GM12878 (cell line): ENCODE data around the gene FAM234B. TPM values are rescaled to one million over a fixed set of nuclear protein-coding genes. Genes with fewer than 3 reads are reported as not detected.

Experiments
- ATAC-seq: fragments of 200-7000 bp; cut with Tn5 transposase; 3 replicates; pipeline ENCODE4 v1.9.1; 2020; ENCODE audit warnings: mild to moderate bottlenecking, moderate library complexity
- BruUV-seq: library from RNA; stranded (reverse); fragments of 400-500 nt; replicated peaks from 2 replicates; lab custom pipeline; 2021; lab: Mats Ljungman, UMichigan
- CTCF ChIA-PET: fragments of 300-600 bp; sonication (Branson Sonifier 250); formaldehyde crosslinking; extraction: SDS; loops from one replicate; lab custom pipeline; 2021; ENCODE audit warnings: inconsistent platforms; lab: Yijun Ruan, JAX
- POLR2A ChIA-PET: fragments of 350-600 bp; formaldehyde crosslinking; extraction: SDS; loops from one replicate; lab custom pipeline; 2021; ENCODE audit warnings: inconsistent platforms; lab: Charles Lee
- RAD21 ChIA-PET: fragments of 300-600 bp; sonication (Branson Sonifier 250); formaldehyde crosslinking; loops from one replicate; lab custom pipeline; 2023; ENCODE audit warnings: antibody characterized with exemption; ENCODE audit not compliant: unreplicated experiment; lab: Charles Lee
- SMC1A ChIA-PET: fragments of 300-600 bp; sonication (Branson Sonifier 250); formaldehyde crosslinking; loops from one replicate; lab custom pipeline; 2023; ENCODE audit not compliant: unreplicated experiment, uncharacterized antibody; lab: Charles Lee
- DNase-seq: peaks from one replicate; pipeline ENCODE4 v3.0.0-alpha.2; 2011; ENCODE audit warnings: low read depth, low spot score
- FAIRE-seq: peaks from 3 replicates; lab custom pipeline; 2011; peaks lifted over from hg19 to GRCh38; lab: Jason Lieb, UNC
- H2AFZ ChIP-seq: 2 replicates; pipeline ENCODE4 v1.6.0; 2011; ENCODE audit warnings: low read depth, low read length, control low read depth; ENCODE audit not compliant: control insufficient read depth
- H3K27ac ChIP-seq: 2 replicates; pipeline ENCODE4 v1.5.1; 2011; ENCODE audit warnings: control low read depth; ENCODE audit not compliant: control insufficient read depth, insufficient read depth
- H3K27me3 ChIP-seq, 2 experiments: replicated peaks in 1 of 2; 2 replicates each; pipeline versions ENCODE4 v1.6.0 to v1.6.1; 2011; ENCODE audit warnings: low read length in 1 of 2; ENCODE audit not compliant: control insufficient read depth in 2 of 2, insufficient read depth in 2 of 2
- H3K36me3 ChIP-seq, 2 experiments: 2 replicates each; pipeline ENCODE4 v1.5.1; 2011; ENCODE audit warnings: low read length in 1 of 2; ENCODE audit not compliant: control insufficient read depth in 2 of 2, insufficient read depth in 2 of 2
- H3K4me1 ChIP-seq: 2 replicates; pipeline ENCODE4 v1.6.1; 2011; ENCODE audit warnings: mild to moderate bottlenecking, low read length, moderate library complexity, mixed read lengths; ENCODE audit not compliant: control insufficient read depth, insufficient read depth
- H3K4me2 ChIP-seq: 2 replicates; pipeline ENCODE4 v1.6.0; 2011; ENCODE audit warnings: control low read depth; ENCODE audit not compliant: control insufficient read depth, insufficient read depth
- H3K4me3 ChIP-seq: fragments of 200-600 bp; sonication (generic); 2 replicates; pipeline ENCODE4 v1.5.1; 2016
- H3K79me2 ChIP-seq: 2 replicates; pipeline ENCODE4 v1.6.0; 2011; ENCODE audit warnings: low read length; ENCODE audit not compliant: control insufficient read depth, insufficient read depth
- H3K9ac ChIP-seq: 2 replicates; pipeline ENCODE4 v1.8.0; 2011; ENCODE audit warnings: low read length, control low read depth, mixed read lengths; ENCODE audit not compliant: control insufficient read depth, insufficient read depth
- H3K9me3 ChIP-seq: replicated peaks from 3 replicates; pipeline ENCODE4 v1.5.1; 2011; ENCODE audit warnings: mild to moderate bottlenecking, low read length; ENCODE audit not compliant: control insufficient read depth, insufficient read depth
- H4K20me1 ChIP-seq: 2 replicates; pipeline ENCODE4 v1.6.0; 2011; ENCODE audit not compliant: control insufficient read depth, insufficient read depth
- CBFB ChIP-seq: IDR thresholded peaks from 2 replicates; pipeline ENCODE4 v1.6.1; 2016; ENCODE audit warnings: antibody characterized with exemption, low read depth
- CHD2 ChIP-seq: IDR thresholded peaks from 2 replicates; pipeline ENCODE4 v1.6.1; 2011; ENCODE audit warnings: low read depth, low read length, improper control_type of control experiment, borderline replicate concordance
- CHD4 ChIP-seq: fragments of 200-600 bp; sonication (generic); IDR thresholded peaks from 2 replicates; pipeline ENCODE4 v1.6.1; 2016; ENCODE audit warnings: mild to moderate bottlenecking
- CREM ChIP-seq: IDR thresholded peaks from 2 replicates; pipeline ENCODE4 v1.6.1; 2014; ENCODE audit warnings: antibody characterized with exemption, low read depth
- ETV6 ChIP-seq, 2 experiments: fragments of 450-650 bp in 1 of 2; IDR thresholded peaks in 1 of 2; conservative IDR thresholded peaks in 1 of 2; 2 replicates each; pipeline ENCODE4 v1.6.1; 2014; ENCODE audit warnings: antibody characterized with exemption in 1 of 2, borderline replicate concordance in 1 of 2, low read depth in 1 of 2, mild to moderate bottlenecking in 1 of 2, moderate library complexity in 1 of 2
- FOXM1 ChIP-seq: IDR thresholded peaks from 2 replicates; pipeline ENCODE4 v1.6.1; 2012; ENCODE audit warnings: low read depth, mild to moderate bottlenecking, inconsistent platforms, low read length, moderate library complexity
- MTA2 ChIP-seq: fragments of 450-650 bp; IDR thresholded peaks from 2 replicates; pipeline ENCODE4 v1.6.1; 2016; ENCODE audit warnings: low read depth, mild to moderate bottlenecking, moderate library complexity
- MYB ChIP-seq: fragments of 150-350 bp; IDR thresholded peaks from 2 replicates; pipeline ENCODE4 v1.6.1; 2014; ENCODE audit warnings: mild to moderate bottlenecking, low read depth, low read length, borderline replicate concordance
- NBN ChIP-seq: fragments of 450-650 bp; IDR thresholded peaks from 2 replicates; pipeline ENCODE4 v1.6.1; 2016
- RELA ChIP-seq: fragments of 450-650 bp; IDR thresholded peaks from 2 replicates; pipeline ENCODE4 v1.8.0; 2014; ENCODE audit warnings: borderline replicate concordance; ENCODE audit not compliant: partially characterized antibody
- STAT1 ChIP-seq: fragments of 450-650 bp; conservative IDR thresholded peaks from 2 replicates; pipeline ENCODE4 v1.6.1; 2014; ENCODE audit warnings: antibody characterized with exemption, mild to moderate bottlenecking
- SUPT20H ChIP-seq: IDR thresholded peaks from 2 replicates; pipeline ENCODE4 v1.6.1; 2011; ENCODE audit warnings: low read depth, mild to moderate bottlenecking, low read length, moderate library complexity, borderline replicate concordance; ENCODE audit not compliant: control insufficient read depth
- TARDBP ChIP-seq: IDR thresholded peaks from 2 replicates; pipeline ENCODE4 v1.6.1; 2016; ENCODE audit warnings: borderline replicate concordance
- ZBTB4 ChIP-seq: fragments of 450-650 bp; formaldehyde crosslinking; IDR thresholded peaks from 2 replicates; pipeline ENCODE4 v1.4.0; 2022; ENCODE audit warnings: mild to moderate bottlenecking, moderate library complexity
- ZNF274 ChIP-seq: IDR thresholded peaks from one replicate; pipeline ENCODE4 v1.8.0; 2011; ENCODE audit not compliant: insufficient read length, insufficient read depth
- ZSCAN29 ChIP-seq: fragments of 450-650 bp; IDR thresholded peaks from 2 replicates; pipeline ENCODE4 v1.6.1; 2017; ENCODE audit warnings: mild to moderate bottlenecking, moderate library complexity
- WGBS: methylation state at CpG from one replicate; pipeline ENCODE4 v1.1.6; 2016; ENCODE audit warnings: low lambda C conversion rate; ENCODE audit not compliant: insufficient replicate concordance, insufficient coverage; ENCODE audit errors: missing lambda C conversion rate; 5-methylcytosine and 5-hydroxymethylcytosine counted together
- in situ Hi-C: fragments of 300-500 bp; cut with MboI; formaldehyde crosslinking; loops from 9 replicates; pipeline ENCODE4 v1.14.3; 2018; ENCODE audit warnings: mixed read lengths
- intact Hi-C: fragments of 100-400 bp; cut with micrococcal nuclease; formaldehyde crosslinking; loops from one replicate; pipeline ENCODE4 v1.14.2; 2022; ENCODE audit not compliant: unreplicated experiment
- polyA plus RNA-seq, 11 experiments: library from polyadenylated mRNA; depleted of rRNA in 4 of 11; unstranded in 6 of 11; stranded (reverse) in 5 of 11; fragments of >200 nt; fragmentation: Nextera tagmentation in 4 of 11; fragmentation: Illumina TruSeq in 1 of 11; extraction: Ambion mirVana in 4 of 11; extraction: Trizol in 1 of 11; gene quantifications; 1 replicate in 1 of 11; 2 replicates in 10 of 11; pipeline versions ENCODE4 v1.2.1 to v1.2.3, GENCODE V29; 2011 to 2016; ENCODE audit warnings: inconsistent platforms in 2 of 11, missing spikeins in 2 of 11, low read depth in 1 of 11
- total RNA-seq, 4 experiments: library from RNA; depleted of rRNA in 3 of 4; stranded (reverse); fragments of >200 nt in 3 of 4; fragmentation: Illumina TruSeq in 1 of 4; extraction: Trizol in 1 of 4; gene quantifications; 2 replicates each; pipeline versions ENCODE4 v1.2.1 to v1.2.3, GENCODE V29; 2013 to 2021

Gene FAM234B
- total and polyA plus RNA-seq, 10 of the 15 experiments (the other 5 are each of a cell fraction or from before 2014, with no cell fraction given) = 0.09 to 2.8 (median 0.18) TPM

GRCh38 chr12:13128291-13128965, 84.2 kb downstream of the FAM234B start:
- no TSS peak for BruUV-seq
- H3K4me3 ChIP-seq = no peak overlapping the region
- H3K27me3 ChIP-seq = peaks cover 0 to 3% of the 10 kb centered on the region in 2 experiments; a peak in 2 of 4 replicates
- H3K27ac ChIP-seq = no peak overlapping the region
- no peak for TF ChIP-seq SUPT20H
- no peak for TF ChIP-seq ETV6 (conservative IDR thresholded peaks at IDR 0.05 in 1 of 2, IDR thresholded peaks at IDR 0.05 in 1 of 2; ENCODE audit: borderline replicate concordance in 1 of 2, low read depth in 1 of 2)
- TF ChIP-seq, all 136 proteins: peak for 0
- ChIA-PET CTCF (interaction anchor here (1.1 kb wide), 1 partner anchor 83 kb away, joined by 3 read pairs; no protein-coding TSS in a partner anchor), SMC1A (no interaction called here), RAD21 (no interaction called here), POLR2A (no interaction called here)
- FAIRE-seq (no peak), DNase-seq (no peak), ATAC-seq (no peak)
- whole genome bisulfite sequencing = 50% methylated on average over 8 of the region's 8 CpGs
- in situ Hi-C loops = no loop called here
- intact Hi-C loops = no loop called here
- Histone ChIP-seq H3K36me3 (no peaks in the 10 kb centered on the region), H3K9me3 (no peaks in the 10 kb centered on the region), H3K4me2 (no peak overlapping the region), H2AFZ (no peak overlapping the region), H3K4me1 (no peaks in the 10 kb centered on the region), H4K20me1 (no peaks in the 10 kb centered on the region), H3K79me2 (no peaks in the 10 kb centered on the region), H3K9ac (no peak overlapping the region)

GRCh38 chr12:13130981-13131380, 86.8 kb downstream of the FAM234B start:
- TF ChIP-seq CHD2 (no peak), CHD4 (no peak), CREM (no peak), MYB (no peak), RELA (no peak), STAT1 (no peak), CBFB (no peak), ZBTB4 (CRISPR knock-in tag) (no peak), MTA2 (no peak), FOXM1 (no peak), ZNF274 (no peak), NBN (no peak), ZSCAN29 (no peak), TARDBP (no peak)
- Histone ChIP-seq H3K36me3 (no peaks in the 10 kb centered on the region), H4K20me1 (no peaks in the 10 kb centered on the region), H2AFZ (no peak overlapping the region), H3K27ac (no peak overlapping the region), H3K79me2 (no peaks in the 10 kb centered on the region), H3K4me2 (no peak overlapping the region), H3K9ac (no peak overlapping the region), H3K4me3 (no peak overlapping the region), H3K4me1 (no peaks in the 10 kb centered on the region), H3K9me3 (no peaks in the 10 kb centered on the region), H3K27me3 (peaks cover 0 to 3% of the 10 kb centered on the region in 2 experiments; a peak in 2 of 4 replicates)
- BruUV-seq = no TSS peak
- ATAC-seq (no peak), FAIRE-seq (no peak), DNase-seq (no peak)
- WGBS = 28% methylated on average over 3 of the region's 3 CpGs
- CTCF ChIA-PET = no interaction called here
- intact Hi-C loops (no loop called here), in situ Hi-C loops (no loop called here)
- SMC1A ChIA-PET = interaction anchor here (1.0 kb wide), 1 partner anchor 13 kb away, joined by 3 read pairs; no protein-coding TSS in a partner anchor
- RAD21 ChIA-PET = no interaction called here
- POLR2A ChIA-PET = no interaction called here
